Non-pigmented ciliary epithelial cell (primary cell): ENCODE measurements around the gene YAP1.
A peak's percentile ranks its signal among the peaks of the same experiment; 100 is the strongest.

Experiments used
- DNase-seq: peaks from one replicate; pipeline ENCODE4 v3.0.0-alpha.2; 2010; ENCODE audit warnings: low read depth

YAP1 gene

DNA sequence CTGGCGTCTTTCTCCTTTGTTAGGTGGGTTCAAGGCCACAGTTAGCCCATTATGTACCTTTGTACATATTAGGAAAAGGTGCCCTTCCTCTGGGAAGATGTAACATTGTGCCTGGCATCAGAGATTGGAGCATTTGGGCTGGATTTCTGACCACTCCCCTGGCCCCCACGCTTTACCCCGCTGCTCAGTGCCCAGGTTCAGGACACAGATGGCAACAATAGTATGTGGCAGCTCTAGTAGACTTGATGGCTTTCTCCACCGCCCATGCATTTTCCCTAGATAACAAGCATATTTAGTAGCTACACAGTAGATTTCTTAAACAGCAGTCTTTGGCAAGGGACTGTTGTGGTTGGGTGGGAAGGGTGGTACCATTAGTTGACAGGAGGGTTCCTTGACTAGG lies 53.1 kb downstream of the YAP1 start:
- no peak for DNase-seq

DNA sequence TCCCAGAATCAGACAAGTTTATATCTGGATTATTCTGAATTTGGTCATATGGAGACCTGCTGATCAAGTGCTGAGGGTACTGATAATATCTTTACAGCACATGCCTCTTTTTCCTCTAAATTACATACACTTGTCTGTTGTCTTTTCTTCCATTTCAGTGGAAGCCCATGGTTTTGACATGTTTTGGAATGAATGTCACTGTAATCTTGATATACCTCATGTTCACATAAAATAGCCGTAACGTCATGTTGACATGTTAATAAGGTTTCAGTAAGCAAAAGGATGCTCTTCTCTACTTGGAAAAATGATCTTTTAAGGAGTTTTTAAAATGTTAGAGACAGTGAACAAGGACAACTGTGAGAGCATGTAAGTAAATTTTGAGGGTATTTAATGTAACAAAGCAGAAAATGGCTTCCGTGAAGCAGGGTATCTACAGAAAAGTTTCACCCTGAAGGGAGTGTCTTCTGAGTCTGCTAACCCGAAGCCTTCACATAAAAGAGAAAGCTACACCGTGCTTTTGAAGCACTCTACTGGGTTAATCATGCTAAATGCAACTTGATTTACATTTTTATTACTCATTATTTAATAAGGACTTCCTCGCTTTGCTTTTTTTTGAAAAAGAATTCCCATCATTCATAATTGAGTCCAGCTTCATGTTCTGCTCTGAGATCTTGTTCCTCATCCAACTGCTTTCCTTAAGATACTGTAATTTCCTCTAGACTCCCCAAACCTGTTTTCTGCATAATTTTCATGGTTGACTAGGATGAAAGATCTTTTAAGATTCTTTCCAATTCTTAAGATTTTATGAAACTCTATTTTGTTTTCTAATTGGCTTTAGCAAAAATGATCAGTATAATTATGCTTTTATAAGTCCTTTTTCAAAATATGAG lies 56.2 kb downstream of the YAP1 start:
- no peak for DNase-seq

DNA sequence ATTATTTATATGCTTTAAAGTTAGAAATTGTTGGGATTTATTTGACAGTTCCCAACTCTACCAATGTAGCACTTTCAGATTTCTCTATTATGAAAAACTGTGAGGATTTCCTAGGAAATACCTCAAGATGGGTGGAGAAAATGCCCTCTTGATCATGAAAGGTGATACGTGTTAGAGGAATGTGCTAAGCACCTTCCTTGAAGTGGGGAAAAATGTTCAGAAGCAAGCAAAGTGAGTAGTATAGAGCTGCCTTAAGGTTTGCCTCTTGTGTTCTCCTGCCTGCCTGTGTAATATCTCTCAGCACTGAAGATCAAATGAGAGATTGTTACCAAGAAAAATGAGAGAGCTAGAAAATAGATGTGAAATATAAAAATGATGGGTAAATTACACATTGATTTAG lies 58.2 kb downstream of the YAP1 start:
- DNase-seq: no peak

DNA sequence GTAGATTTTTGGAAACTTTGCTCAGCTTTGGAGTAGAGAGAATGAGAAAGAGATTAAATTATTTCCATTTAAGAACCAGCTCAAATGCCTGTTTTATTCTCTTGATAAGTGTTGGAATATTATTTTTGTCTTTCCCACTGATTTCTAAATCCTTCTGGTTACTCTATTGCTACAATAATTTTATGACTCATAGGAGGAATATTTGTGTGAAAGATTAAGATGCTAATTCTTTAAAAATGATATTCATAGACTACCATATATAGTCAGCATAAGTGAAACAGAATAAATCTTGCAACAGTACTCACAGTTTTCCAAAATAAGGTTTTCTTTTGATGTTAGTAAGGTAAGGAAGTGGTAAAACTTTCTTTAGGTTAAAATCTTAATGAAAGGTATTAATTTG lies 60.9 kb downstream of the YAP1 start:
- DNase-seq: peak; percentile 63

DNA sequence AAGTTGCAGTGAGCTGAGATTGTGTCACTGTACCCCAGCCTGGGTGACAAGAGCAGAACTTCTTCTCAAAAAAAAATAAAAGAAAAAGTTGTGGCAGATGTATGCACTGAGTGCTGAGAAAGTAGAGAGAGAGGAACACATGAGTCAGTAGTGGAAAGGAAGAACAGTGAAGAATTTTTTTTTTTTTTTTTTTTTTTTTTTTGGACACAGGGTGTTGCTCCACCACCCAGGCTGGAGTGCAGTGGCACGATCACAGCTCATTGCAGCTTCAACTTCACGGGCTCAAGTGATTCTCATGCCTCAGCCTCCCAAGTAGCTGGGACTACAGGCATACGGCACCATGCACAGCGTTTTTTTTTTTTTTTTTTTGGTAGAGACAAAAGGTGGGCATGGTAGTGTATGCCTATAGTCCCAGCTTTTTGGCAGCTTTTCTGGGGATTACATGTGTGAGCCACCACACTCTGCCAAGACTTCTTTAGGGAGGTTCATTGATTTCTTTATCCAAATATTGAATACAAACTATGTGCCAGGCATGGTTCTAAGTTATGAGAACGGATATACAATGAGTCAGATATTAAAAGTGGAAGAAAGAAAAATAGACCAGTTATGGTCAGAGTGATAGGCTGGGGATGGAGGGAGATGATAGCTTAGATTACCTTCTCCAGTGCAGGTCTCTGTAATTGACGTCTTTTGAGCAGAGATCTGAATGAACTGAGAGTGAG lies 62.0 kb downstream of the YAP1 start:
- no peak for DNase-seq

DNA sequence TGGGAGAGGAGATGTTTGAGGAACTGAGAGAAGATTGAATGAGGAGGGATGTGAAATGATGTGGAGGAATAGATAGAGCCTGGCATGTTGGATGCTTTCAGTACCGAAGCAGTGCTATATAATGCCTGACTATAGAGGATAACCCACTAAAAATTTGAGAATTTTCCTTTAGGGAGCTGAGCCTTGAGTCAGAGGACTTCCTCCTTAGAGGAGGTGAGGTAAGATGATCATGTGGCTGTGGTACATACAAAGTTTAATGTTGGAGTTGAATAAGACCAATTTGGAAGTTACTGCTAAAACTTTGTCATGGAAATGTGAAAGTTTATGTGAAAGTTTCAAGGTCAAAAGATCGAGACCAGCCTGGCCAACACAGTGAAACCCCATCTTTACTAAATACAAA lies 66.9 kb downstream of the YAP1 start:
- no peak for DNase-seq

DNA sequence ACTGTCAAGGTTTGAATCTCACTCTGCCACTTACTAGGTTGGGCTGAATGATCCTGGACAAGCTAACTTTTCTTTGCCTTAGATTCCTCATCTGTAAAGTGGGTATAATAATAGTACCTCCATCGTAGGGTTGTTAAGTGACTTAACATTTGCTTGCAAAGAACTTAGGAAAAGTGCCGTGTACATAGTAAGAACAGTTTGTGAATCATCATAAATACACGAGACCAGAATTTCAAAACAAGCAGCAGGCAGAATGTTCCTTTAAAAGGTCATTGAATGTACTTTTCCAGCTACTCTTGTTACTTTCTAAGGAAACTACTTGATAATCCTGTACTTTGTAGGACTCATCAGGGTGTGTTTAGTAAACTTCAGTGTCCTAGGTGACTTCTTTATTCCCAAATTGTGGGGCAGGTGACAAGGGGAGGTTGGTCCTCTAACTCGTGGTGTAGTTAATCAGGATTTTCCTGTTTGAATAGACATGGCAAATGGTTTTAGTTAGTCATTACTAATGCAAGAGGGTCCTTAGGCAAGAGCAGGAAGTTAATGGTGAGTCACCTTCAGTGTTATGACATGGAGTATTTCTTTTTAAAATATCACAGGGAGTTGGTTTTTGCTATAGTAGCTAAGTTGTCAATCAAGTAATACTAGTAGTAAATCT lies 67.9 kb downstream of the YAP1 start:
- DNase-seq: peak; percentile 66

DNA sequence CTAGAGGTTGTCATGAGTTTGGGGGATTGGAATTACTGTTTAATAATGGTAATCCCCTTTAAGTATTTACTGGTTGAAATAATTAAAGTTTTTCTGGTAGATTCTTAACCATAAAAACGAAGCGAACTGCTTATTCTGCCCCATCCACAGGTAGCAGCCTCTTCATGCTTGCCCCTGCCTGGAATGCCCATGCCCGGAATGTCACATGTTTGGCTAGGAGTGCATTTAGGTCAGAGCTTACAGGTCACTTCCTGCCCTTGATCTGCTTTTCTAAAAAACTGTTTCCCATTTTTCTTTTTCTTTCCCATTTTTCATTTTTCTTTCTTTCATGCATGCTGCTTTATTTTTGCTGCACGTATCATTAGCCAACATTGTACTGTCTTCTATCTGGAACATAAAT lies 69.1 kb downstream of the YAP1 start:
- DNase-seq: no peak

DNA sequence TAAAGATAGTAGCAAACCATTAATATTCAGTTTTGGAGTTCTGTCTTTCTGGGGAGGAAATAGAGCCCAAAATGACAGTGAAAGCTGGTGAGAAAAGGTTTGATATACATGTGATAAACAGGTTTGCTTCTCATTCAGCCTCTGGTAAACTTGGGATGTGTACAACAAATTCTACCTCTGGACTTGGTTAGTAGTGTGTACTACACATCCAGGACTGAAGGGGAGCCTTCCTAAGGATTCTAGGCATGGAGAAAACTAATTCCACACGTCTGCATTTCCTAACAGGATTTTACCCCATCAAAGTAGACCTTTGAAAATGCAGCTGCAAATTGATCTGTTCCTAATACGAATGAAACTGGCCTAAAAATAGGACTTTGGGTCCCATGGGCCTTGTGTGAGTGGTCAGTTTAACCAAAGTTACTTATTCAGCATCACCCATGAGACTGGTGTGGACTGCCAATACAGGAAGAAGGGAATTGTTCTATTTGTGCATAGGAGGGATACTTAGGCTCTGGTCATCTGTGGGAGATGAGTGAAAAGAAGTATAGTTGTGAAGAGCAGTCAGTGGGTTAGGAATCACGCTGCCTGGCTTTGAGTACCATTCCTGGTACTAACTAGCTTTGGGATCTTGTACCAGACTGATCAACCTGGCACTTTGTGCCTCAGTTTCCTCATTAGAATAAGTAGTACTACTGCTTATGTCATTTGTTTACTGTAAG lies 74.2 kb downstream of the YAP1 start:
- no peak for DNase-seq

DNA sequence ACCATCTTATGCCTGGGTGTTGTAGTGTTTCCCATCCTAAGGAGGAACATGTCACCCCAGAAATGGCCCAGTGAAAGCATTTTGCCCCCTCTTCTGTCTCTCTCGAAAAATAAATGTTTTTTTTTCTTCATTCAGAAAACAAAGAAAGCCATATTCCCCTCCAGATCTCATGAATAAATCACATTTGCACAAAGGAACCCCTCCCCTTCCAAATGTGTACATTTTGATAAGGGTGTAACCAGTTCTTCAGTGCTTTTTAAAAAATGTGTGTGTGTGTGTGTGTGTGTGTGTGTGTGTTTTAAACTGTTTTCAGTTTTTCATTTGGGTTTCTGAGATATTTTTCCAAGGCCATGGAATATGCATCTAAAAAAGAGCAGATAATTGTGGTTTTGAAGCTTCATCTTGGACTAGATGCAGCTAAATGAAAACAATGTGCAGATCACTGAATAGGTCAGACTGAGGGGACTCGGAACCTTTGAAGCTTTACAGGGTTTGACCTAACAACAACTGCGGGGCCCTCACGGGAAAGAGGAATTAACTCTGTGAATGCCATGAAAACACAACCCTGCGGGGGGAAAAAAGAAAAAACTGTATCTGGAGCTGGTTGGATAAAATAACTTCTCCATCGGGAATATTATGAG lies 76.4 kb downstream of the YAP1 start:
- no peak for DNase-seq

DNA sequence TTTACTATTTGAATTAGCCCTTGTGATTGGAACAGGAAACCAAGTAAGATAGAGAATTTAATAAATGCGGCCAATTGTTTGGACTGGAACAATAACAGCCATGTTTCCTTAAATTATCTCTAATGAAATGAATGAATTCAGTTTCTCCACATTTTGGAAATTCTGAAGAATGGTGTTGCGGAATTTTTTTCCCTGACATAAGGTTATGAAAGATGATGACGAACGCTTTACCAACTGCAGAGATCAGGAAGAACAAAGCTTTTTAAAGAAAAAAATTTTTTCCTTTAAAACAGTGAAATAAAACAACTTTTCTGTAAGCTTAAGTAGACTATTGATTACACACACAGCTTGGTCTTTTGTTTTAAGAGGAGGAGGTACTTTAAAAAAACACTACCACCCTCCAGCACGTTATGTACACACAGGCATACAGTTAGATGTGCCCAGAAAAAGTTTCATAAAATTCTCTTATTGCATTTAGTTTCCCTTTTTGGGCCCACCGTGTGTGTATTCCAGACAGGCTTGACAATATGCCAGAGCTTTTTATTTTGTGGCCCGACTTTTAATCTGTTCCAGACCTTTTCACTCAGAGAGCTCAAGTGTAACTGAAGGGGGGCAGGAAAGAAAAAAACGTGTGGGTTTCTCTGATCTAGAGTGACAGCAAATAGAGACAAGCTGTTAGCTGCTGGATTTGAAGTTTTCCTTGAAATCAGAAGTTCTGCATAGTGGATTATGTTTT lies 77.3 kb downstream of the YAP1 start:
- DNase-seq: no peak

DNA sequence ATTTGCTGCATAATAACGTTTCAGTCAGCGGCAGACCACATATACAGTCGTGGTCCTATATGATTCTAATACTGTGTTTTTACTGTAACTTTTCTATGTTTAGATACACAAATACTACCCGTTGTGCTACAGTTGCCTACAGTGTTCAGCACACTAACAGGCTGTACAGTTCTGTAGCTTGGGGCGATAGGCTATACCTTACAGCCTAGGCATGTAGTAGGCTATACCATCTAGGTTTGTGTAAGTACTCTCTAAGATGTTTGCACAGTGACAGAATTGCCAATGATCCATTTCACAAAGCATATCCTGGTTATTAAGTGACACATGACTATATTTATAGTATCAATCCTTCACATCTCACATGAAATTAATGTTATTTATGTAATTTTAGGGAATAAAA lies 78.2 kb downstream of the YAP1 start:
- no peak for DNase-seq

DNA sequence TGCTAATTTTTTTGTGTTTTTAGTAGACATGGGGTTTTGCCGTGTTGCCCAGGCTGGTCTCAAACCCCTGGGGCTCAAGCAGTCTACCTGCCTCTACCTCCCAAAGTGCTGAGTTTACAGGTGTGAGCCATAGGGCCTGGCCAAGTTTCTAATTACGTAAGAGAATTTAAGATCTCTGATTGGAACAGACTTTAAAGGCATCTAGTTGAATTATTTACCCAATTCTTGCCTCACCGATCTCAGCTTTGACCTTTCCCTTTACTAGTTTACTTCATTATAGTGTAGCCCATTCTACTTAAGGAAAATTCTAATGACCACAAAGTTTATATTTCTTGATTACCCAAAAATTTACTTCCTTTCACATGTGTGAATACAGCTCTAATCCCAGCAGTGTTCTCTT lies 81.6 kb downstream of the YAP1 start:
- no peak for DNase-seq

DNA sequence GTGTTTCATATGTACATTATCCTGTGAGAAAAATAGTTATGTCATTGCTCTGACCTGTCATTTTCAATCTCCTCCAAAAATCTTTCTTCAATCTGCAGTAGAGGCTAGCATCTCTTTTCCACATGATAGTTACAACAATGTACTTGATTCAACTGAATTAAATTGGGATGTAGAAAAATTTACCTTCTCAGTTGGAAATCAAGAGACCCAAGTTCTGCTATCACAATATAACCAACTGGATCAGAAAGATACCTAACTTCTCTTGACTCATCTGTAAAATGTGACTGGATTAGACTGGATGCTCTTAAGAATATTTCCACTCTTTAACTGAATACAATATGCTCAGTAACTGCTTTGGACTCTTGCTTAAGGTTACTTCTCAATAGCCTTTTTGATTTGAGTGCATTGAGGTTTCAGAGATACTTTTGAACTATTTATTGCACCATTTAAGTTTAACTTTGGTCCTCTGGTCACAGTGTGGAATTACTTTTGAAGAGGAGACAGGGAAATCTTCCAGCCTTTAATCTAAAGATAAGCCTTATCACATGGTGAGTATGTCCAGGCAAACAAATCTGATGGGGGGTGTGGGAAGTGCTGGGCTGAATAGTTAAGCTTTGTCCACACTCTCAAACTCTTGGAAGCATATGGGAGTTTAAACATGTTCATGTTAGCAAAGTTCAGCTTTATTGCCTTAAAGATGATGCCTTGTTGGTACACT lies 82.3 kb downstream of the YAP1 start:
- DNase-seq: no peak

DNA sequence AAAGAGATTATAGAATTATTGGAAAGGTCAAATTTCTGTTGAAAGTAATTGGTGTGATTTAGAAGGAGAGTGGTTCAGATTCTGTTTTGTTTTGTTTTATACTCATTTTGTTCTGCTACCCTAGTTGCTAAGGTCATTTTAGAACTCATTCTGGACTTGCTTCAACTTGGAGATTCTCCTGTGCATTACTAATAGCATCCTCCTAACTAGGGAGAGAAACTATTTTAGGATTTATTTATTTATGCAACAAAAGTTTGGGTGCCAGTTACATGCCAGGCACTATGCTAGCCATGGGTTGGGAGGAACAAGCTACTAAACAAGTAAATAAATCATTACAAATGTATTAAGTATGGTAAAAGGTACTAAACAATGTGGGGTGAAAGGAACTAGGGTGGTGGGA lies 84.0 kb downstream of the YAP1 start:
- DNase-seq: no peak

DNA sequence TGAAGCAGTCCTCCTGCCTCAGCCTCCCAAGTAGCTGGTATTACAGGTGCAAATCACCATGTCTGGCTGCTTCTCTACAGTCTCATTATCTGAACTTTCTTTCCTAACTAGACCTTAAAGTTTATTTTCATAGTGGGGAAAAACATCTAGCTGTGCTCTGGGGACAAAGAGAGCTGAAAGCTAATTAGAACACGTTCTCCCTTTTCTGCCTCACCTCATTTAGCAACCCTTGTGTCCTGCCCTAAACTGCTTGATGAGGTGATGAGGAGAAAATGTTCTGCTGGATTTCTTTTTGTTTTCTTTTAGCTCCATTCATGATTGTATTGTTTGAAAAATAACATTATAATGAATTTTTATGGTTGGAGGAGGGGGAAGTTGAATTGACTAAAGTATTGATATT lies 84.7 kb downstream of the YAP1 start:
- no peak for DNase-seq

DNA sequence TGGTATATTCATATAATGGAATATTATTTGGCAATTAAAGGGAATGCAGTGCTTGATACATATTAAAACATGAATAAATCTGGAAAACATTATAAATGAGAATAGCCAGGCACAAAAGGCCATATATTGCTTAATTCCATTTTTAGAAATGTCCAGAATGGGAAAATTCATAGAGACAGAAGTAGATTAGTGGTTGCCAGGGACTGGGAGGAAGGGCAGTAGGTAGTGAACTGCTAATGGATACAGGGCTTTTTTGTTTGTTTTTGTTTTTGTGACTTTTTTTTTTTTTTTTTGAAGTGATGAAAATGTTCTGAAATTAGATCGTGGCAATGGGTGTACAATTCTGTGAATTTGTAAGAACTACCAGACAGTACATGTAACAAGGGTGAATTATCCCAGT lies 86.1 kb downstream of the YAP1 start:
- no peak for DNase-seq

DNA sequence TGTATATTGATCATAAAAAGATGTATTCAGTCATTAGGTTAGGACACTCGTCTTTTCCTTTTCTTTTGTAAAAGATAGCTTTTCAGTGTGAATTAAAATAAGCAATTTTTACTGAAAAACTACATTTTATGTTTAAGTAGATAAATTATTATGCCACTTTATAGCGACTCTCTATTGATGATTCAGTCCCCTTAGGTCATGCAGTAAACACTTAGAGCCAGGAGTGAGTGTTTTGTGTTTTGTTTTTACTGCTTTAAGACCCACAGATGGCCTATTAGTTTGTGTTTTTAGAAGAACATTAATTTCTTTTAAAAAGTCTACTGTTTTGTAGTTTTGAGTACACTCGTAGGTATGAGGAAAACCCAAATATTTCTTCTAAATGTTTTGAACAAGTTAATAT lies 86.6 kb downstream of the YAP1 start:
- no peak for DNase-seq

DNA sequence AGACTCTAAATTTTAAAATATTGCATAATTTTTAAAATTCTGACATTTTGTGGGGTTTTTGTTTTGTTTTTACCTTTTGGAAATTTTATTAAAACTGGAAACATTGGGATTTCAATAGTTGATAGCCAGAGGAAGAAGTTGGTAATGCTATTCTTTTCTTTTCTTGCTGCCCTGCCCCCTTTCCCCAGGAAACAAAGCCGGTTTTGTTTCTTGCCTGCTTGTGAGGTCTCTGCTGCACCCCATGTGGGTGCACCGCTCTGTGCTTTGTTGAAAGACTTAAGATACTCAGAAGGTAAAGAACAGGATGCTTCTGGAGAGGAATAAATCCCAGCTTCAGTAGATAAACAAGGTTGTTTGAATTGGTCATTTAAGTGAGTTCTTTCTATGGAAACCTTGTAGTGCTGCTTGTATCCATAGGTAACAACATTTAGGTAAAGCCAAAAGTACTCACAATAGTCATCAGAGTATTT lies 87.5 kb downstream of the YAP1 start:
- DNase-seq: no peak

DNA sequence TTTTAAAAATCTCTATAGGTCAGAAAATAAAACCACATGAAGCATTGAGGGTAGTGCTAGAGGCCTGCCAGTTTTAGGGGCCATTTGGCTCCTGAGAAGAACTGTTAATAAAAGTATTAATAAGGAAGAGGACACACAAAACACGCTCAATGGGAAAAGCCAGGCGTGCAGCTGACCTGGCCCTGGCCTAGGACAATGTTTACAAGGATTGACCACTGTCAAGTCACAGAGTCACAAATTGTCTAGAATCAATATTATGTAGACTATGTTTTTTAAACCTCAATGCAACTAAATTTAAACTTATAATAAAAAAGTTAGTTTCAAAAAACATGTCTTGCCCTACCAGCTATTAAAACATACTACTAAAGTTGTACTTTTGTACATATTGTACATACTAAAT lies 89.4 kb downstream of the YAP1 start:
- DNase-seq: no peak
